IPS DF 6.9 (cell line): Measurements from ENCODE around the gene MCM8.
A peak's percentile ranks its signal among the peaks of the same experiment; 100 is the strongest.

Experiments used
- DNase-seq: peaks from one replicate; pipeline ENCODE4 v3.0.0-alpha.2; 2013; ENCODE audit warnings: low read depth, low spot score
- H3K27ac ChIP-seq: one replicate; pipeline ENCODE4 v1.5.1; 2013; ENCODE audit warnings: low read length, control low read depth
- H3K27me3 ChIP-seq: 2 replicates; pipeline ENCODE4 v1.6.1; 2013; ENCODE audit warnings: mild to moderate bottlenecking, low read length; ENCODE audit not compliant: control insufficient read depth, insufficient read depth
- H3K36me3 ChIP-seq: 2 replicates; pipeline ENCODE4 v1.6.1; 2013; ENCODE audit warnings: low read length; ENCODE audit not compliant: control insufficient read depth, insufficient read depth
- H3K4me1 ChIP-seq: 2 replicates; pipeline ENCODE4 v1.6.1; 2013; ENCODE audit warnings: low read length; ENCODE audit not compliant: control insufficient read depth, insufficient read depth
- H3K4me3 ChIP-seq: 2 replicates; pipeline ENCODE4 v1.5.1; 2013; ENCODE audit warnings: mild to moderate bottlenecking, low read length
- H3K9me3 ChIP-seq: 2 replicates; pipeline ENCODE4 v1.6.1; 2013; ENCODE audit warnings: low read length, inconsistent platforms; ENCODE audit not compliant: control insufficient read depth, insufficient read depth
- WGBS: extraction: QIAGEN DNeasy Blood & Tissue Kit; methylation state at CpG from one replicate; pipeline ENCODE4 v1.1.7; 2013; ENCODE audit warnings: mixed read lengths, missing lambda C conversion rate; ENCODE audit not compliant: insufficient read length, insufficient coverage; 5-methylcytosine and 5-hydroxymethylcytosine counted together

Gene MCM8

GRCh38 chr20:5950271-5951031, at the start of gene MCM8, which contains the start of gene TRMT6:
TSS of gene MCM8 (plus strand) at chr20:5950652. CDS start at chr20:5952016, 1,364 bp downstream.
TSS of gene TRMT6 (minus strand) at chr20:5950533. CDS start at chr20:5950405, 128 bp downstream.
- H3K27me3 ChIP-seq: no peaks in the 10 kb centered on the region
- peak; percentile 92 for DNase-seq
- no CpG with 5 or more reads among the region's 61 CpGs for WGBS
- H3K27ac ChIP-seq: no peak within 1 kb of the TSS
- H3K9me3 ChIP-seq: no peaks in the 10 kb centered on the region
- no peaks in the 10 kb centered on the region for H3K4me1 ChIP-seq
- peak within 1 kb of the TSS; percentile 63 for H3K4me3 ChIP-seq
- H3K36me3 ChIP-seq: peaks cover 10% of the 10 kb centered on the region; the same call in 1 of the 2 replicates

DNA sequence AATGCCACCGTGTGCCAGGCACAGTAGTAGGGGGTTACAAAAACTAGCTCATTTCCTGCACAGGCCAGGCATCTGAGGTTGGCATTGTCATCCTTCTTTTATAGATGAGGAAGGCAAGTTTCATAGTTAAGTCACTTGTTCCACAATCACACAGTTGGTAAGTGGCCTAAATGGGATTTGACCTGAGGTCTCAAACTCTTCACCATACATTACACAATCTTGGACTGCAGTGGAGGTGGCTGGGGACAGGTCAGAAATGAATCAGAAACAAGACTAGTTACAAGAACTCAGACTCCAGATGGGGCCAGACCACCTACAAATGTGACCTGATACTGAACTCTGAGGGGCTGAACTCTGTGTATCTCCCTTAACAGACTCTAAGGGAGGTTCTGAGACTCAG, 49.5 kb upstream of the MCM8 start:
- WGBS: no CpG with 5 or more reads among the region's 1 CpG

DNA sequence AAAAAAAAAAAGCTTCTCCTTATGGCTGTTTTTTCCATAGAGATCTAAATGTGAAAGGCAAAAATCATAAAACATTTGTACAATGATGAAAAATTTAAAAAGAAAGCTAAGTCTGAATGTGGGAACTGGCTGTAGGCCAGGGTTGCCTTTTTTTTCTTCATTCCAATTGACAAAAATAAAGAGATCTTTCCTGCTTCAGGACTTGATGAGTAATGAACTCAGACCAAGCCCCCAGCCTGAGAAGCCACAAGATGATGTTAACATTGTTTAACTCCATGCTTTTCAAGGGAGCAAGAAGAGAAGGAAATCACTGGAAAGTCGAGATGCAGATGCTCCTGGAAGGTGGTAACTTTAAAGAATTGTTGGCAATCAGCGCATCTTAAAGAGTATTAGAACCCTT, 41.5 kb upstream of the MCM8 start:
- Histone ChIP-seq H3K9me3 (no peaks in the 10 kb centered on the region), H3K36me3 (no peaks in the 10 kb centered on the region), H3K27ac (no peak overlapping the region), H3K4me1 (no peaks in the 10 kb centered on the region), H3K27me3 (no peaks in the 10 kb centered on the region; the same call in 1 of the 2 replicates), H3K4me3 (no peak overlapping the region)
- WGBS: no CpG with 5 or more reads among the region's 2 CpGs
- no peak for DNase-seq

More for the DNA sequence above, 49.5 kb upstream of the MCM8 start:
- no peak overlapping the region for H3K27ac ChIP-seq
- no peaks in the 10 kb centered on the region for H3K36me3 ChIP-seq
- no peak overlapping the region for H3K4me3 ChIP-seq
- H3K4me1 ChIP-seq: no peaks in the 10 kb centered on the region
- DNase-seq: no peak
- H3K27me3 ChIP-seq: no peaks in the 10 kb centered on the region
- H3K9me3 ChIP-seq: no peaks in the 10 kb centered on the region

DNA sequence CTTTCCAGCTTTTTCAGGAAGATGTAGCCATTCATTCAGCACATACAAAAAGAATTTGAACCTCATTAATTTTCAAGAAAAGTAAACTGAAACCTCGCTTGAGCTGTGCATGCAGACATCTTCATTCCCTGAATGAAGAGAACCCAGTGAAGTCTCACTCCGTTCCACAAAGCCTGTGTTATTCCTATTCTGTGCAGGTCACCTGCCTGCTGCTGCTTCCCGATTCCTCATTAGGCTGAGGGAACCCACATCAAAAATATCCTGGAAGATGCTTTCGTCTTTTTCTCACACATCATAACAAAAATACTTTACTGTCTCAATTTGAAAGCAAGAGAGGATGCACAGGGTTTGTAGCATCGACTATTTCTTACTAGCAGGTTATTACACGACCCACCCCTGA, 40.3 kb upstream of the MCM8 start:
- Histone ChIP-seq H3K27ac (no peak overlapping the region), H3K9me3 (no peaks in the 10 kb centered on the region), H3K4me1 (no peaks in the 10 kb centered on the region), H3K36me3 (no peaks in the 10 kb centered on the region), H3K4me3 (no peak overlapping the region), H3K27me3 (no peaks in the 10 kb centered on the region; the same call in 1 of the 2 replicates)
- DNase-seq: no peak
- WGBS: no CpG with 5 or more reads among the region's 6 CpGs

GRCh38 chr20:5913166-5913565, 37.3 kb upstream of the MCM8 start:
- whole genome bisulfite sequencing: no CpG with 5 or more reads among the region's 2 CpGs
- DNase-seq: no peak
- no peaks in the 10 kb centered on the region for H3K4me1 ChIP-seq
- no peaks in the 10 kb centered on the region for H3K9me3 ChIP-seq
- H3K27me3 ChIP-seq: no peaks in the 10 kb centered on the region; the same call in 1 of the 2 replicates
- no peak overlapping the region for H3K27ac ChIP-seq
- no peak overlapping the region for H3K4me3 ChIP-seq
- no peaks in the 10 kb centered on the region for H3K36me3 ChIP-seq

GRCh38 chr20:5914859-5915258, 35.6 kb upstream of the MCM8 start:
- DNase-seq: no peak
- Histone ChIP-seq H3K36me3 (no peaks in the 10 kb centered on the region), H3K27ac (no peak overlapping the region), H3K27me3 (no peaks in the 10 kb centered on the region; the same call in 1 of the 2 replicates), H3K4me3 (no peak overlapping the region), H3K9me3 (no peaks in the 10 kb centered on the region), H3K4me1 (peaks cover 1% of the 10 kb centered on the region; the same call in 1 of the 2 replicates)
- no CpG with 5 or more reads among the region's 1 CpG for WGBS

DNA sequence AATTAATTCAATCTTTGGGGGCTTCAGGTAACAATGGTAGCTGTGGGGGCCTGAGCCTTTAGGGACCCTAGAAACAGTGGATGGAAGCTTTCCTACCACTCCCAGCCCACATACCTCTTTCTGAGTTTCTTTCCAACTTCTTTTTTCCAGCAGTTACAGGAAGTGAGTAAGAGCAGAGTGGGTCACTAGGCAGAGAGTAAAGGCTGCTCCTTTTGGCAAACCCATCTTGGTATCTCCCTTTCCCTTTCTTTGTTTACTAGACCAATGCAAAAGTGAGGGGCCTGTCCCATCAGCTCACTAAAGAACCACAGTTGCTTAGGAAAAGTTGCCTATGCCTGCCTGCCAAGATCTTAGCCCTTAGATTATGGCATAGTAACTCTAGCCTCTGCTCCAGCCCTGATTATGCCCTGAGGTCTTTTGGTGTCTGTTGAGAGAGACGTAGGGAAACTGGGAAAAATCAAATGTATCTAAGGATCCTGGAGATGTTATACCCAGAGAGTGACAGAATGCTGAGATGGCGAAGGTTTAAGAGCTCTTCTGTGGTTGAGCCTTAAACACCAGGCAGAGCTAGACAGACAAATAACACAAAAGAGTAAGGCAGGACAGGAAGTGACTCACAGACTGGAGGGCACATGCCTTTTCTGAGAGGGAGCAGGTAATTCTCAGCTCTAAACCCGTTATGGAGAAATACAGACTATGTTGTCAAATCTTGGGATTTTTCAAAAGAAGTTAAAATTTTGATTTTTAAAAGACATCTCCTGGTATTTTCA, 31.4 kb upstream of the MCM8 start:
- WGBS: no CpG with 5 or more reads among the region's 3 CpGs
- H3K9me3 ChIP-seq: no peaks in the 10 kb centered on the region

GRCh38 chr20:5919626-5920544, 30.6 kb upstream of the MCM8 start:
- H3K4me3 ChIP-seq: no peak overlapping the region
- no peak for DNase-seq
- H3K4me1 ChIP-seq: peaks cover 1% of the 10 kb centered on the region; the same call in 1 of the 2 replicates
- H3K36me3 ChIP-seq: no peaks in the 10 kb centered on the region
- H3K27me3 ChIP-seq: no peaks in the 10 kb centered on the region
- H3K9me3 ChIP-seq: no peaks in the 10 kb centered on the region
- H3K27ac ChIP-seq: no peak overlapping the region
- WGBS: no CpG with 5 or more reads among the region's 8 CpGs

More for the DNA sequence above, 31.4 kb upstream of the MCM8 start:
- no peaks in the 10 kb centered on the region for H3K27me3 ChIP-seq
- no peak overlapping the region for H3K27ac ChIP-seq
- peaks cover 1% of the 10 kb centered on the region; the same call in 1 of the 2 replicates for H3K4me1 ChIP-seq
- DNase-seq: no peak
- H3K4me3 ChIP-seq: no peak overlapping the region
- no peaks in the 10 kb centered on the region for H3K36me3 ChIP-seq

- Histone ChIP-seq H3K36me3 (no peaks in the 10 kb centered on the region), H3K4me3 (no peak overlapping the region), H3K4me1 (peaks cover 1% of the 10 kb centered on the region; the same call in 1 of the 2 replicates), H3K27ac (no peak overlapping the region), H3K9me3 (no peaks in the 10 kb centered on the region), H3K27me3 (no peaks in the 10 kb centered on the region)
- DNase-seq: no peak
- no CpG with 5 or more reads among the region's 1 CpG for WGBS
Observed at GRCh38 chr20:5920581-5920980, 29.9 kb upstream of the MCM8 start.

- Histone ChIP-seq H3K27me3 (no peaks in the 10 kb centered on the region), H3K27ac (no peak overlapping the region), H3K4me1 (peaks cover 1% of the 10 kb centered on the region; the same call in 1 of the 2 replicates), H3K9me3 (no peaks in the 10 kb centered on the region), H3K4me3 (no peak overlapping the region), H3K36me3 (no peaks in the 10 kb centered on the region)
- WGBS: no CpG with 5 or more reads among the region's 5 CpGs
- DNase-seq: no peak
Observed at GRCh38 chr20:5923493-5923892, 27.0 kb upstream of the MCM8 start.
